ENCODE data around the gene FAM222B. TPM values are rescaled to one million over a fixed set of nuclear protein-coding genes. Genes with fewer than 3 reads are reported as not detected.

The FAM222B gene
- polyA plus RNA-seq, 1 experiment = 8.3 TPM

GRCh38 chr17:28819582-28819981 lies 23.0 kb downstream of the FAM222B start:
- ChIA-PET POLR2A (no interaction called here), CTCF (interaction anchor here (2.9 kb wide), 1 partner anchor 56 kb away, joined by 13 read pairs; no protein-coding TSS in a partner anchor)
- DNase-seq (ENCODE audit: low read depth, low spot score) = no peak

GRCh38 chr17:28818819-28819221 lies 23.8 kb downstream of the FAM222B start:
- ChIA-PET CTCF (interaction anchor here (0.7 to 2.9 kb wide), 3 partner anchors 13 to 62 kb away, joined by 3 to 13 read pairs (median 4); no protein-coding TSS in a partner anchor), POLR2A (no interaction called here)
- no peak for DNase-seq (ENCODE audit: low read depth, low spot score)
- no peaks in the 10 kb centered on the region for H3K27me3 ChIP-seq (ENCODE audit: control insufficient read depth, insufficient read depth, low read length)
- no peak overlapping the region for H3K27ac ChIP-seq (ENCODE audit: low read depth, low read length)
- TF ChIP-seq CTCF (IDR thresholded peaks at IDR 0.05; ENCODE audit: low read depth, low read length) = no peak
- no peaks in the 10 kb centered on the region for H3K9me3 ChIP-seq (ENCODE audit: control insufficient read depth, insufficient read depth, low read length)
- no peak overlapping the region for H3K4me3 ChIP-seq (ENCODE audit: low read depth, low read length)

More at GRCh38 chr17:28819582-28819981, 23.0 kb downstream of the FAM222B start:
- Histone ChIP-seq H3K9me3 (ENCODE audit: control insufficient read depth, insufficient read depth, low read length) (no peaks in the 10 kb centered on the region), H3K4me3 (ENCODE audit: low read depth, low read length) (no peak overlapping the region), H3K27me3 (ENCODE audit: control insufficient read depth, insufficient read depth, low read length) (no peaks in the 10 kb centered on the region), H3K27ac (ENCODE audit: low read depth, low read length) (no peak overlapping the region)
- no peak for TF ChIP-seq CTCF (IDR thresholded peaks at IDR 0.05; ENCODE audit: low read depth, low read length)

GRCh38 chr17:28816540-28816939 lies 26.1 kb downstream of the FAM222B start:
- TF ChIP-seq CTCF (IDR thresholded peaks at IDR 0.05; ENCODE audit: low read depth, low read length) = no peak
- CTCF ChIA-PET = no interaction called here
- no peak overlapping the region for H3K4me3 ChIP-seq (ENCODE audit: low read depth, low read length)
- no peaks in the 10 kb centered on the region; the same call in 1 of the 2 replicates for H3K9me3 ChIP-seq (ENCODE audit: control insufficient read depth, insufficient read depth, low read length)
- no peak overlapping the region for H3K27ac ChIP-seq (ENCODE audit: low read depth, low read length)
- POLR2A ChIA-PET = no interaction called here
- DNase-seq (ENCODE audit: low read depth, low spot score) = no peak
- H3K27me3 ChIP-seq (ENCODE audit: control insufficient read depth, insufficient read depth, low read length) = no peaks in the 10 kb centered on the region

- no peak for TF ChIP-seq CTCF (IDR thresholded peaks at IDR 0.05; ENCODE audit: low read depth, low read length)
- POLR2A ChIA-PET = no interaction called here
- Histone ChIP-seq H3K27ac (ENCODE audit: low read depth, low read length) (peak overlapping the region; percentile 99), H3K27me3 (ENCODE audit: control insufficient read depth, insufficient read depth, low read length) (no peaks in the 10 kb centered on the region), H3K9me3 (ENCODE audit: control insufficient read depth, insufficient read depth, low read length) (no peaks in the 10 kb centered on the region; the same call in 1 of the 2 replicates), H3K4me3 (ENCODE audit: low read depth, low read length) (peak overlapping the region; percentile 83)
- DNase-seq (ENCODE audit: low read depth, low spot score) = peak; percentile 42
- CTCF ChIA-PET = no interaction called here
These were observed 29.7 kb downstream of the FAM222B start for GRCh38 chr17:28812748-28813377.

GRCh38 chr17:28812091-28812747 lies 30.4 kb downstream of the FAM222B start:
- CTCF ChIA-PET = interaction anchor here (0.8 kb wide), 1 partner anchor 49 kb away, joined by 3 read pairs; no protein-coding TSS in a partner anchor
- no peak for TF ChIP-seq CTCF (IDR thresholded peaks at IDR 0.05; ENCODE audit: low read depth, low read length)
- Histone ChIP-seq H3K9me3 (ENCODE audit: control insufficient read depth, insufficient read depth, low read length) (no peaks in the 10 kb centered on the region; the same call in 1 of the 2 replicates), H3K27ac (ENCODE audit: low read depth, low read length) (peak overlapping the region; percentile 99), H3K27me3 (ENCODE audit: control insufficient read depth, insufficient read depth, low read length) (no peaks in the 10 kb centered on the region), H3K4me3 (ENCODE audit: low read depth, low read length) (peak overlapping the region; percentile 83)
- POLR2A ChIA-PET = interaction anchor here (1.0 kb wide), 1 partner anchor 86 kb away, joined by 3 read pairs; the partner anchor contains the start of gene FLOT2
- peak; percentile 92 for DNase-seq (ENCODE audit: low read depth, low spot score)
